SK-N-MC (cell line): ENCODE measurements around the gene RFFL.
"Not testable (repeated sequence)": the region's sequence is repeated elsewhere in the genome, so short reads cannot be mapped to it uniquely, and the experiment has no call there.

Experiments
- DNase-seq: peaks from one replicate; pipeline ENCODE4 v3.0.0-alpha.2; 2011; ENCODE audit warnings: low read depth, low spot score
- H3K27ac ChIP-seq: fragments of 200-600 bp; sonication (generic); 2 replicates; pipeline ENCODE4 v1.5.1; 2016; ENCODE audit warnings: mixed run types
- H3K36me3 ChIP-seq: fragments of 200-600 bp; sonication (generic); 2 replicates; pipeline ENCODE4 v1.6.1; 2017; ENCODE audit warnings: antibody characterized with exemption, low read length, mixed read lengths; ENCODE audit not compliant: insufficient read depth
- H3K4me3 ChIP-seq: fragments of 200-600 bp; sonication (generic); 2 replicates; pipeline ENCODE4 v1.5.1; 2016
- H3K9ac ChIP-seq: fragments of 200-600 bp; sonication (generic); 2 replicates; pipeline ENCODE4 v1.8.0; 2017; ENCODE audit warnings: mixed run types, mixed read lengths; ENCODE audit not compliant: insufficient read length
- H3K9me3 ChIP-seq: fragments of 200-600 bp; sonication (generic); 2 replicates; pipeline ENCODE4 v1.6.1; 2017; ENCODE audit warnings: low read depth, mild to moderate bottlenecking, antibody characterized with exemption, low read length, moderate library complexity, mixed read lengths
- EZH2 ChIP-seq: fragments of 200-600 bp; sonication (generic); IDR thresholded peaks from one replicate; pipeline ENCODE4 v1.6.1; 2017; ENCODE audit warnings: antibody characterized with exemption
- FOXP2 ChIP-seq: optimal IDR thresholded peaks from 2 replicates; pipeline ENCODE3; 2011; ENCODE audit warnings: mild to moderate bottlenecking, moderate library complexity; ENCODE audit not compliant: insufficient read depth; ENCODE audit errors: extremely low read length, control extremely low read depth
- POLR2AphosphoS5 ChIP-seq: IDR thresholded peaks from 2 replicates; pipeline ENCODE4 v1.6.1; 2012; ENCODE audit warnings: mild to moderate bottlenecking, low read depth, low read length, borderline replicate concordance

RFFL gene

DNA sequence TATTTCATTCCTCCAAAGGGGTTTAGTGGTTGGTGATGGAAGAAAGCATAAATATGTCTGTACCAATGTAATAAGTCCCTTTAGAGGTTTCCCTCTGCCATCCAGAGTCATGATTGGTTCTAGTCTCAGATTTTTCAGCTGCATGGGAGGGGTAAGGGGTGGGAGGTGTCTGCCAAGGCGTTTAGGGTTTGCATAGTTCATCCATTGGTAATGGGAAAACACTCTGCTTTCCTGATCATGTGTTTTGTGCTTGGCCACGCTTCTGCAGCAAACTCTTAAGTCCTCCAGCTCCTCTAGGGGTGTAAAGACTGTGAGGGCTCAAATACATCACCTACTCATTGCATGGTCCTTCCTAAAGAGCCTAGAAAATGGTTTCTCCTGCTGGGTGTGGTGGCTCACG, 53.4 kb downstream of the RFFL start:
- Histone ChIP-seq H3K9ac (no peak overlapping the region), H3K4me3 (no peak overlapping the region), H3K9me3 (no peaks in the 10 kb centered on the region), H3K27ac (no peak overlapping the region), H3K36me3 (no peaks in the 10 kb centered on the region)
- TF ChIP-seq POLR2AphosphoS5, result no peak
- no peak for TF ChIP-seq FOXP2
- TF ChIP-seq EZH2, result no peak
- no peak for DNase-seq

DNA sequence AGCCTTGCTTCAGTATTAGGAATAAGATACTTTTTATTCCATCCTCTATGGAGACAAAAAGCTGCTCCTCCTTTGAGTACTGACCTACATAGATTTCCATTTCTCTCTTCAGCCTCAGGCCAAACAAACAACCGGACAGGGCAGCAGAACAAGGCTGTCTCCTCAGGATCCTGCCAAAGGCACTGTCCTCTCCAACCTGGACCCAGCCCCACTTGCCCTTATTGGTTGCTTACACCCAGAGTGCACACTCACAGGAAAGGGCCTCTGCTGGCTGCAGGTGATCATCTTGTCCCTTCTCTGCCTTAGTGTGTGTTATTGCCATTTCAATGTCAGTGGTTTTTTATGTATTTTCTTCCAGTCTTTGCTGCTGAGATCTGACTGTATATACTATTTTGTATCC, 56.5 kb downstream of the RFFL start:
- peaks cover 7% of the 10 kb centered on the region; the same call in 1 of the 2 replicates for H3K36me3 ChIP-seq
- H3K9me3 ChIP-seq, result no peaks in the 10 kb centered on the region
- no peak overlapping the region for H3K4me3 ChIP-seq
- TF ChIP-seq EZH2 (no peak), POLR2AphosphoS5 (no peak), FOXP2 (no peak)
- no peak for DNase-seq
- H3K27ac ChIP-seq, result no peak overlapping the region
- H3K9ac ChIP-seq, result no peak overlapping the region

DNA sequence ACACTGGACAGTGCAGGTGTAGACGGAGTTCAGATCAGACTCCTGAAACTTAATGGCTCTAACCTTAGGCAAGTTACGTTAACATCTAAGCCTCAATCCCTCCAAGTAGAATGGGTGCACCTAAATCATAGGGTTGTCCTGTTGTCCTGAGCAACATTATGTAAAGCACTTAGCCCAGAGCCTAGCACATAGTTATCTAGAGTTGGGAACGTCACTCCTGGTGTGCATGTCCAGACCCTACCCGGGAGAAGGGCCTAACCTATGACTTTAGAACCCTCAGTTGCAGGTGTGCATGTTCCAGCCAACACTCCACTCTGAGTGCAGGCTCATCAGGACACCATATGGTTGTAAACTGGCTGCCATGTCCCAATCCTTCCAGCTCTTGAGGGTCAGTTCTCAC, 57.2 kb downstream of the RFFL start:
- DNase-seq, result no peak
- H3K36me3 ChIP-seq, result peaks cover 13% of the 10 kb centered on the region; the same call in 1 of the 2 replicates
- H3K27ac ChIP-seq, result no peak overlapping the region
- H3K9me3 ChIP-seq, result no peaks in the 10 kb centered on the region
- H3K9ac ChIP-seq, result no peak overlapping the region
- TF ChIP-seq POLR2AphosphoS5, result no peak
- TF ChIP-seq EZH2, result no peak
- no peak for TF ChIP-seq FOXP2
- no peak overlapping the region for H3K4me3 ChIP-seq

DNA sequence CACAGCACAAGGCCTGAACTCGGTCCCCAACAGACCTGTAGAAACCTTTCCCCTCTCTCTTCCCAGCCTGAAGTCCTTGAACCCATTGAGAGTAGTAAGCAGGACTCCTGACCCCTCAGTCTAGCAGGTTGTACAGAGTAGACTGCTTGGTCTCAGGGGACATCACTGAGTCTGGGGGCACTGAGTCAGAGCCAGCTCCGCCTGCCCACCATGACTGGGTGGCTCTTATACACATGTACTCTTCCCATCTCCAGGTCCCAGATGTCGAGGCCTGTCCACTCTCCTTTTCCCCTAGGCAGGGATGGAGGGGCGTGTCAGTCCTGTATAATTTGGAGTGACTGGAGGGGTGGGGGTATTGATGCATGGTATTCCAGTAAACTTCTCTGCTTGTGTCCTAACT, 59.7 kb downstream of the RFFL start:
- H3K27ac ChIP-seq, result no peak overlapping the region
- no peak for DNase-seq
- no peak overlapping the region for H3K4me3 ChIP-seq
- TF ChIP-seq POLR2AphosphoS5 (no peak), FOXP2 (no peak), EZH2 (no peak)
- H3K9ac ChIP-seq, result no peak overlapping the region
- peaks cover 25% of the 10 kb centered on the region; the same call in 1 of the 2 replicates for H3K36me3 ChIP-seq
- no peaks in the 10 kb centered on the region for H3K9me3 ChIP-seq

DNA sequence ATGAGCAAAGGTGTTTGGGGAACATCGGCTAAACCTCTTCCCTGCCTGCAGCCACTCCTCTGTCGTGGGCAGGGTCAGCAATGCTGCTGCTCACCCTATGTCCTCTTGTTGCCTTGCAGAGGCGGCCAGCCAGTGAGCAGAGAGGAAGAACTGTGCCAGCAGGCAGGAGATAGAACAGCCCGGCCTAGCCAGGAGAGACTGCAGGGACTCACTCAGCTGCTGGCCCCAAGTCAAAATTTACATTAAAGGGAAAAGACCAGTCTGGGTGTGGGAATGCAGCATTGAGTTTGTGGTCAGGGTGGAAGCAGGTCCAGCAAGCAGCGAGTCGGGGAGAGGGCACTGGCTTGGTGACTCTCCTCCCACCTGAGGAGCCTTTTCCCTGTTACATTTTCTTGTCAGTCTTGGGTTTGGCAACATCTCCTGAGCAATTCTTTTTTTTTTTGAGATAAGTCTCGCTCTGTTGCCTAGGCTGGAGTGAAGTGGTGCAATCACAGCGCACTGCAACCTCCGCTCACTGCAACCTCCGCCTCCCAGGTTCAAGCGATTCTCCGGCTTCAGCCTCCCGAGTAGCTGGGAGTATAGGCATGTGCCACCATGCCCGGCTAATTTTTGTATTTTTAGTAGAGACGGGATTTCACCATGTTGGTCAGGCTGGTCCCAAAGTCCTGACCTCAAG, 60.5 kb downstream of the RFFL start:
- no peak for DNase-seq
- no peak overlapping the region for H3K4me3 ChIP-seq
- no peaks in the 10 kb centered on the region for H3K9me3 ChIP-seq
- no peak overlapping the region for H3K9ac ChIP-seq
- no peak for TF ChIP-seq EZH2
- no peak for TF ChIP-seq POLR2AphosphoS5
- TF ChIP-seq FOXP2, result no peak
- H3K36me3 ChIP-seq, result peaks cover 32% of the 10 kb centered on the region; the same call in 1 of the 2 replicates
- no peak overlapping the region for H3K27ac ChIP-seq

DNA sequence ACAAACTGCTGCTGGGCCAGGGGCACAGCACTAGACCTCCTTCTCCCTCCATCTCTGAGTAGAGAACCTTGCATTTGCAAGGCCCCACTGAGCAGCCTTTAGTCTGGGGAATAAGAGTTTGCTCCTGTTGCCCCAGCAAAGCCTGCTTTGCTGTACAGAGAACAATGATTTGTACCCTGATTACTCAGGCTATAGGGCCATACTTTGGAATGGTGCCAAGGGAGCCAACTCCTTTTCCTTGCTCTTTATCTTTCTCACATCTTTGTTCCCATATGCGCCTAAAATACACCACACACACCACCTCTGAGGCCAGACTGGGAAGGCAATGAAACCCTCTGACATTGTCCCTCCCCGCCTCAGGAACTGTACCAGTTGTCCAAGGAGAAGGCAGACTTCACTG, 62.0 kb downstream of the RFFL start:
- H3K9me3 ChIP-seq, result no peaks in the 10 kb centered on the region

DNA sequence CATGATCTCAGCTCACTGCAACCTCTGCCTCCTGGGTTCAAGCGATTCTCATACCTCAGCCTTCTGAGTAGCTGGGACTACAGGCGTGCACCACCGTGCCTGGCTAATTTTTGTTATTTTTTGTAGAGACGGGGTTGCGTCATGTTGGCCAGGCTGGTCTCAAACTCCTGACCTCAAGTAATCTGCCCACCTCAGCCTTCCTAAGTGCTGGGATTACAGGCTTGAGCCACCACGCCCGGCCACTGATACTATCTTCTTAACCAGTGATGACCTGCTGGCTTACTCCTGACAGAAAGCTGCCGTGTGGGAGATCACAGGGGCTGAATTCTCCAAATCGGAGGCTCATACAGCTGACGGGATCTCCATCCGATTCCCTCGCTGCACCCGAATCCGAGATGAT, 62.5 kb downstream of the RFFL start:
- not testable (repeated sequence) for H3K9ac ChIP-seq, H3K9me3 ChIP-seq, H3K27ac ChIP-seq, H3K4me3 ChIP-seq, DNase-seq
- peaks cover 46% of the 10 kb centered on the region for H3K36me3 ChIP-seq

More for the DNA sequence above, 62.0 kb downstream of the RFFL start:
- TF ChIP-seq FOXP2 (no peak), EZH2 (no peak), POLR2AphosphoS5 (no peak)
- Histone ChIP-seq H3K4me3 (no peak overlapping the region), H3K36me3 (peaks cover 40% of the 10 kb centered on the region), H3K9ac (no peak overlapping the region), H3K27ac (no peak overlapping the region)
- no peak for DNase-seq

DNA sequence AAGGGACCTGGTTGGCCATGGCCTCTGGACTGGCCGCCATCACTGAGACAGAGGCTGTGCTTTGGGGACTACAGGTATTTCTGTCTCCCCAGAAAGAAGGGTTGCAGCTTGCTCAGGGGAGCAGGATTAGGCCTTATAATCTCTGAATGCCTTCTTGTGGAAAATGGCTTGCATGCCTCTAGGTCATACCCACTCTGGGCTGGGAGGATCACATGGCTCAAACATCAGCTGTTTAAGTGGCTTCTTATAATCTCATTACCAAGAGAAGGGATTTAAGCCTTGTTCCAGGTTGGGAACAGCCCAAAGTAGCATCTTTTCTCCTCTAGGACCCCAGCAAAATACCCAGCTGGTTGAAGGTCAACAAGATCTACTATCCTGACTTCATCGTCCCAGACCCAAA, 64.1 kb downstream of the RFFL start:
- TF ChIP-seq FOXP2, result no peak
- no peak for TF ChIP-seq POLR2AphosphoS5
- no peak for TF ChIP-seq EZH2
- Histone ChIP-seq H3K9ac (no peak overlapping the region), H3K27ac (no peak overlapping the region), H3K4me3 (no peak overlapping the region), H3K9me3 (no peaks in the 10 kb centered on the region), H3K36me3 (peaks cover 60% of the 10 kb centered on the region)
- DNase-seq, result no peak

DNA sequence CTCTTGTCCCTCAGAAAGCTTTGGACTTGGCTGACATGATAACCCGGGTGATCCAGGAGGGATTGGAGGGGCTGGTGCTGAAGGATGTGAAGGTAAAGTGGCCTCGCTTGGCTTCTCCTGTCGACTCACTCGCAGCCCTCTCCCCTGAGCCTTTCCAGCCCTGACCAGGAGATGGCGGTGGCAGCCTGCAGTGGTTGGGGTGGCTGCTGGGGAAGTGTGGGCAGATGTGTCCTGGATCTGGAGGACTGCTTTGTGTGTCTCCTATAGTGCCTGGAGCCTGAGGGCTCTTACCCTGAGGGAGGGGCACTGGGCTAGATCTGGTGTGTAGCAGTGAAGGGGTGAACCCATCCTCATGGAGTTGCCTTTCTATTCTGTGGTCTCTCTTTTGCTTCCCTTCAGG, 65.3 kb downstream of the RFFL start:
- Histone ChIP-seq H3K27ac (no peak overlapping the region), H3K4me3 (no peak overlapping the region), H3K36me3 (peaks cover 71% of the 10 kb centered on the region), H3K9me3 (no peaks in the 10 kb centered on the region), H3K9ac (no peak overlapping the region)
- TF ChIP-seq FOXP2 (no peak), POLR2AphosphoS5 (no peak), EZH2 (no peak)
- DNase-seq, result no peak
